Measurements from ENCODE around the gene EHMT1.
"Not testable (repeated sequence)": the region's sequence is repeated elsewhere in the genome, so short reads cannot be mapped to it uniquely, and the experiment has no call there.

The EHMT1 gene

DNA sequence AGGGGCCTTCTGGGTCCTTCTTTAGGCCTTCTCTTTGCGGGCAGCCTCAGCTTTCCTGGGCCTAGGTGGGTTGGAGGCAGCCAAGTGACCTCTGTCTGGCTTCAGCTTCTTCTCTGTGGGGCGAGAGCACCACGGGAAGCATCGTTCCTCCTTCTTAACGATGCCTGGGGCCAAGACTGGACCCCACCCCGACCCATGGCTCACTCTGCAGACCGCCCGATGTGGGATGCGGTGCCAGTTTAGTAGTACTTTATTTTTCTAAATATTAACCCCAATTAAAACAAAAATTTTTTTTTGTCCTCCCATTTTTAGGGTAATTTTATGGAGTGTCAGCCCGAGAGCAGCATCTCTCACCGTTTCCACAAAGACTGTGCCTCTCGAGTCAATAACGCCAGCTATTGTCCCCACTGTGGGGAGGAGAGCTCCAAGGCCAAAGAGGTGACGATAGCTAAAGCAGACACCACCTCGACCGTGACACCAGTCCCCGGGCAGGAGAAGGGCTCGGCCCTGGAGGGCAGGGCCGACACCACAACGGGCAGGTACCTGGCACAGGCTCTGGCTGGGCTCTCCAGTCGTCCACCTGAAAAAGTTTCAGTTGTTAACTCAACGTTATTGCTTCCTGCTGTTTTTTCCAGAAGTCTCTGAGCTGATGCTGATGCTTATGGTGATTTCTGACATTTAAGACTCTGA is 157.6 kb downstream of the EHMT1 start:
- H3K4me1 ChIP-seq (ENCODE audit: insufficient read depth, low read length, severe bottlenecking), result no peaks in the 10 kb centered on the region
- no peaks in the 10 kb centered on the region for H3F3A ChIP-seq (ENCODE audit: insufficient read depth, low read length)
- H3K36me3 ChIP-seq (ENCODE audit: insufficient read depth, low read length), result peaks cover 80% of the 10 kb centered on the region

DNA sequence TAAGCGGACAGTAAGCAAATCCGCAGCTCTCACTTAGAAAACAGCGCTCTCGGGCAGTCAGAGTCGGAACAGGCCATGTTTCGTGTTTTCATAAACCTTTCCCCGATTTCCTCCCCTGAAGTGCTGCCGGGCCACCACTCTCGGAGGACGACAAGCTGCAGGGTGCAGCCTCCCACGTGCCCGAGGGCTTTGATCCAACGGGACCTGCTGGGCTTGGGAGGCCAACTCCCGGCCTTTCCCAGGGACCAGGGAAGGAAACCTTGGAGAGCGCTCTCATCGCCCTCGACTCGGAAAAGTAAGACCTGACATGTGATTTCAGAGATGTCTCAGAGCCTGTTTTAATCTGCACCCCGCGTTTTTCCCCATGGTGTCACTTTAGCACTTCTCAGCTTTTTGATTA is 159.0 kb downstream of the EHMT1 start:
- Histone ChIP-seq H3F3A (ENCODE audit: insufficient read depth, low read length) (no peaks in the 10 kb centered on the region), H3K9ac (ENCODE audit: low read length) (no peak overlapping the region), H3K36me3 (ENCODE audit: insufficient read depth, low read length) (peaks cover 86% of the 10 kb centered on the region), H3K79me2 (ENCODE audit: insufficient read depth, low read length) (no peaks in the 10 kb centered on the region), H2AFZ (ENCODE audit: low read length) (no peak overlapping the region), H3K4me3 (ENCODE audit: low read depth, low read length, poor library complexity, severe bottlenecking) (no peak overlapping the region), H3K4me2 (ENCODE audit: low read length) (no peak overlapping the region), H3K4me1 (ENCODE audit: insufficient read depth, low read length, severe bottlenecking) (no peaks in the 10 kb centered on the region), H4K20me1 (ENCODE audit: insufficient read depth, low read length) (no peaks in the 10 kb centered on the region), H3K27me3 (ENCODE audit: insufficient read depth, low read length) (no peaks in the 10 kb centered on the region), H3K27ac (ENCODE audit: low read depth, low read length, poor library complexity, severe bottlenecking) (no peak overlapping the region), H3K9me2 (ENCODE audit: low read depth, low read length) (no peaks in the 10 kb centered on the region), H3K9me3 (ENCODE audit: low read length) (no peaks in the 10 kb centered on the region)
- TF ChIP-seq EZH2 (IDR thresholded peaks at IDR 0.05; ENCODE audit: borderline replicate concordance, low read length), result no peak

More for the DNA sequence above, 157.6 kb downstream of the EHMT1 start:
- no peaks in the 10 kb centered on the region for H3K9me2 ChIP-seq (ENCODE audit: low read depth, low read length)
- no peaks in the 10 kb centered on the region for H3K9me3 ChIP-seq (ENCODE audit: low read length)
- H2AFZ ChIP-seq (ENCODE audit: low read length), result no peak overlapping the region
- no peaks in the 10 kb centered on the region for H4K20me1 ChIP-seq (ENCODE audit: insufficient read depth, low read length)
- no peaks in the 10 kb centered on the region for H3K27me3 ChIP-seq (ENCODE audit: insufficient read depth, low read length)
- H3K9ac ChIP-seq (ENCODE audit: low read length), result no peak overlapping the region
- no peak overlapping the region for H3K4me3 ChIP-seq (ENCODE audit: low read depth, low read length, poor library complexity, severe bottlenecking)
- no peak overlapping the region for H3K4me2 ChIP-seq (ENCODE audit: low read length)
- no peaks in the 10 kb centered on the region for H3K79me2 ChIP-seq (ENCODE audit: insufficient read depth, low read length)
- no peak for TF ChIP-seq EZH2 (IDR thresholded peaks at IDR 0.05; ENCODE audit: borderline replicate concordance, low read length)
- no peak for TF ChIP-seq CTCF (IDR thresholded peaks at IDR 0.05; ENCODE audit: low read length)
- no peak overlapping the region for H3K27ac ChIP-seq (ENCODE audit: low read depth, low read length, poor library complexity, severe bottlenecking)

- no peaks in the 10 kb centered on the region for H3K9me3 ChIP-seq (ENCODE audit: low read length)
- no peak overlapping the region for H2AFZ ChIP-seq (ENCODE audit: low read length)
- H3K27me3 ChIP-seq (ENCODE audit: insufficient read depth, low read length), result no peaks in the 10 kb centered on the region
- no peak overlapping the region for H3K4me3 ChIP-seq (ENCODE audit: low read depth, low read length, poor library complexity, severe bottlenecking)
- H3K79me2 ChIP-seq (ENCODE audit: insufficient read depth, low read length), result no peaks in the 10 kb centered on the region
- no peaks in the 10 kb centered on the region for H4K20me1 ChIP-seq (ENCODE audit: insufficient read depth, low read length)
- no peaks in the 10 kb centered on the region for H3K4me1 ChIP-seq (ENCODE audit: insufficient read depth, low read length, severe bottlenecking)
- no peak overlapping the region for H3K9ac ChIP-seq (ENCODE audit: low read length)
- H3K9me2 ChIP-seq (ENCODE audit: low read depth, low read length), result no peaks in the 10 kb centered on the region
- H3K36me3 ChIP-seq (ENCODE audit: insufficient read depth, low read length), result peaks cover 86% of the 10 kb centered on the region
- no peaks in the 10 kb centered on the region for H3F3A ChIP-seq (ENCODE audit: insufficient read depth, low read length)
- TF ChIP-seq EZH2 (IDR thresholded peaks at IDR 0.05; ENCODE audit: borderline replicate concordance, low read length), result no peak
- no peak for TF ChIP-seq CTCF (IDR thresholded peaks at IDR 0.05; ENCODE audit: low read length)
- no peak overlapping the region for H3K4me2 ChIP-seq (ENCODE audit: low read length)
- no peak overlapping the region for H3K27ac ChIP-seq (ENCODE audit: low read depth, low read length, poor library complexity, severe bottlenecking)
Measured at GRCh38 chr9:137778336-137778735, 159.5 kb downstream of the EHMT1 start.

DNA sequence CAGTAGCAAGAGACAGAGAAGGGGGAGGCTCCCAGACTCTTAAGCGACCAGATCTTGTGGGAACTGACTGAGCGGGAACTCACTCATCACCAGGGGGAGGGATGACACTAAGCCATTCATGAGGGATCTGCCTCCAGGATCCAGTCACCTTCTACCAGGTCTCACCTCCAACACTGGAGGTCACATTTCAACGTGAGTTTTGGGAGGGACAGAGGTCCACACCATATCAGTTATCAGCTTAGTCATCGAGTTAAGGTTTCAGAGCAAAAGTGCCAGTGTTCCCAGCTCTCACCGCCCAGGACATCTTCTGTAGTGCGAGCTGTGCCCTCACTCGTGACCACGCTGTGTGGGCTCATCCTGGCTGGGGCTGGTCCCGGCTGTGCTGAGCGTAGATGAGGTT is 160.1 kb downstream of the EHMT1 start:
- Histone ChIP-seq H3K4me1 (ENCODE audit: insufficient read depth, low read length, severe bottlenecking) (no peaks in the 10 kb centered on the region), H3K4me2 (ENCODE audit: low read length) (no peak overlapping the region), H3K27ac (ENCODE audit: low read depth, low read length, poor library complexity, severe bottlenecking) (no peak overlapping the region), H3K9me3 (ENCODE audit: low read length) (no peaks in the 10 kb centered on the region), H3K79me2 (ENCODE audit: insufficient read depth, low read length) (no peaks in the 10 kb centered on the region), H2AFZ (ENCODE audit: low read length) (no peak overlapping the region), H3K36me3 (ENCODE audit: insufficient read depth, low read length) (peaks cover 86% of the 10 kb centered on the region), H3F3A (ENCODE audit: insufficient read depth, low read length) (no peaks in the 10 kb centered on the region), H4K20me1 (ENCODE audit: insufficient read depth, low read length) (no peaks in the 10 kb centered on the region), H3K4me3 (ENCODE audit: low read depth, low read length, poor library complexity, severe bottlenecking) (no peak overlapping the region), H3K27me3 (ENCODE audit: insufficient read depth, low read length) (no peaks in the 10 kb centered on the region), H3K9me2 (ENCODE audit: low read depth, low read length) (no peaks in the 10 kb centered on the region), H3K9ac (ENCODE audit: low read length) (no peak overlapping the region)
- no peak for TF ChIP-seq EZH2 (IDR thresholded peaks at IDR 0.05; ENCODE audit: borderline replicate concordance, low read length)
- no peak for TF ChIP-seq CTCF (IDR thresholded peaks at IDR 0.05; ENCODE audit: low read length)

DNA sequence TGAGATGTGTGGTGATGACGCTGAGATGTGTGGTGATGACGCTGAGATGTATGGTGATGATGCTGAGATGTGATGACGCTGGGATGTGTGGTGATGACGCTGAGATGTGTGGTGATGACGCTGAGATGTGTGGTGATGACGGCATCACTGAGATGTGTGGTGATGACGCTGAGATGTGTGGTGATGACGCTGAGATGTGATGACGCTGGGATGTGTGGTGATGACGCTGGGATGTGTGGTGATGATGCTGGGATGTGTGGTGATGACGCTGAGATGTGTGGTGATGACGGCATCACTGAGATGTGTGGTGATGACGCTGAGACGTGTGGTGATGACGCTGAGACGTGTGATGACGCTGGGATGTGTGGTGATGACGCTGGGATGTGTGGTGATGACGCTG is 161.2 kb downstream of the EHMT1 start:
- H3K79me2 ChIP-seq (ENCODE audit: insufficient read depth, low read length); H4K20me1 ChIP-seq (ENCODE audit: insufficient read depth, low read length); H3K9me2 ChIP-seq (ENCODE audit: low read depth, low read length); H3F3A ChIP-seq (ENCODE audit: insufficient read depth, low read length); H2AFZ ChIP-seq (ENCODE audit: low read length); H3K9me3 ChIP-seq (ENCODE audit: low read length); H3K4me2 ChIP-seq (ENCODE audit: low read length); H3K27me3 ChIP-seq (ENCODE audit: insufficient read depth, low read length); H3K27ac ChIP-seq (ENCODE audit: low read depth, low read length, poor library complexity, severe bottlenecking); H3K4me3 ChIP-seq (ENCODE audit: low read depth, low read length, poor library complexity, severe bottlenecking); H3K9ac ChIP-seq (ENCODE audit: low read length); H3K4me1 ChIP-seq (ENCODE audit: insufficient read depth, low read length, severe bottlenecking): not testable (repeated sequence)
- H3K36me3 ChIP-seq (ENCODE audit: insufficient read depth, low read length), result peaks cover 89% of the 10 kb centered on the region

All from OCI-LY1 (cell line).